ENCODE data around the gene ZNF385C. TPM values are rescaled to one million over a fixed set of nuclear protein-coding genes. Genes with fewer than 3 reads are reported as not detected.

The ZNF385C gene
- total and polyA plus RNA-seq, 2 of the 13 experiments (the other 11 are each of a cell fraction or from before 2014, with no cell fraction given): 2.3 to 6.1 TPM

DNA sequence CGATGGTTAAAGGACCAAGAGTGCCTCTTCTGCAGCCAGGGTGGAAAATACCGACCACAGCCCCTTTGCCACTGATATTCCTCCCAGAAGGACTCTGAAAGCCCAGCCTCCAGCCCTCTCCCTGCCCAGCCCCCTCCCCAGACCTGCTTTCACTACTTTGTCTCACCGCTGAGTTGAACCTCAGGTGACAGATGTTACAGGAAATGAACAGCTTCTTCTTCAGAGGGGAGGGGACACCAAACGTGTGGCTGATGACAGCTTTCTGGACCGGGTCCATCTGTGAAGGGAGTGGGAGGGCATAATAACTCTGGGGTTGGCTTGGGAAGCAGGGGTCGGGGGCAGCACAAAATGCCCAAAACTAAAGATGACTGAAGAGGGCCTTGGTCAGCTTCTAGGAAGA, 64.2 kb downstream of the ZNF385C start (continued):
- TF ChIP-seq, protein P1, sequence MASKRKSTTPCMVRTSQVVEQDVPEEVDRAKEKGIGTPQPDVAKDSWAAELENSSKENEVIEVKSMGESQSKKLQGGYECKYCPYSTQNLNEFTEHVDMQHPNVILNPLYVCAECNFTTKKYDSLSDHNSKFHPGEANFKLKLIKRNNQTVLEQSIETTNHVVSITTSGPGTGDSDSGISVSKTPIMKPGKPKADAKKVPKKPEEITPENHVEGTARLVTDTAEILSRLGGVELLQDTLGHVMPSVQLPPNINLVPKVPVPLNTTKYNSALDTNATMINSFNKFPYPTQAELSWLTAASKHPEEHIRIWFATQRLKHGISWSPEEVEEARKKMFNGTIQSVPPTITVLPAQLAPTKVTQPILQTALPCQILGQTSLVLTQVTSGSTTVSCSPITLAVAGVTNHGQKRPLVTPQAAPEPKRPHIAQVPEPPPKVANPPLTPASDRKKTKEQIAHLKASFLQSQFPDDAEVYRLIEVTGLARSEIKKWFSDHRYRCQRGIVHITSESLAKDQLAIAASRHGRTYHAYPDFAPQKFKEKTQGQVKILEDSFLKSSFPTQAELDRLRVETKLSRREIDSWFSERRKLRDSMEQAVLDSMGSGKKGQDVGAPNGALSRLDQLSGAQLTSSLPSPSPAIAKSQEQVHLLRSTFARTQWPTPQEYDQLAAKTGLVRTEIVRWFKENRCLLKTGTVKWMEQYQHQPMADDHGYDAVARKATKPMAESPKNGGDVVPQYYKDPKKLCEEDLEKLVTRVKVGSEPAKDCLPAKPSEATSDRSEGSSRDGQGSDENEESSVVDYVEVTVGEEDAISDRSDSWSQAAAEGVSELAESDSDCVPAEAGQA (IDR thresholded peaks at IDR 0.05; ENCODE audit: low read depth): no peak
- TF ChIP-seq, protein P1 (CRISPR knock-in tag; IDR thresholded peaks at IDR 0.05; ENCODE audit: borderline replicate concordance): no peak
- TF ChIP-seq FOXK1 (CRISPR knock-in tag; IDR thresholded peaks at IDR 0.05; ENCODE audit: borderline replicate concordance, low read depth): no peak

DNA sequence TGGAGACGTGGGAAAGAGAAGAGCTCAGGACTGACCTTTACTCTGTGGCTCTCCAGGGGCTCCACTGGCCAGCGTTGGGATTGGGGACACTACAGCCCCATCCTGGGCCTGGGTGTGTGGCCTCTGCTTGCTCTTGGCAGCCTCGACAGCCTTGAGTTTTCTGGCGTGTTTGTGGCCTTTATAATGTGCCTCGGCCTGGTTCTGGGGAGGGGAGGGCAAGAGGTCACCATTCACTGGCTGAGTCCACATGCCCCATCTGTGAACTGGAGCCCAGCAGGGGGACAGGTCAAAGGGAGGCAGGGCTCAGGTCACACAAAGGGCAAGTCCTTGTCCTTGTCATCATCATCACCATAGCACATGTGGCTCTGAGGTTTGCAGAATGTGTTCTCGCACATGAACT, 66.7 kb downstream of the ZNF385C start:
- CTCF ChIA-PET (ENCODE audit: low intra/inter-chr PET ratio, low total read pairs): no interaction called here
- POLR2A ChIA-PET: interaction anchor here (1.0 to 1.5 kb wide), 4 partner anchors 73 to 343 kb away, joined by 3 to 4 read pairs (median 3); partner anchors contain the start of genes EIF1, KAT2A and ODAD4
- TF ChIP-seq BCL6 (CRISPR knock-in tag; IDR thresholded peaks at IDR 0.05) (peak; percentile 48; the same call in 1 of the 2 replicates), ZFX (CRISPR knock-in tag; IDR thresholded peaks at IDR 0.05; ENCODE audit: low read depth) (peak; percentile 66; the same call in 1 of the 2 replicates), MIER3 (CRISPR knock-in tag; IDR thresholded peaks at IDR 0.05; ENCODE audit: borderline replicate concordance) (no peak), BORCS8-MEF2B (CRISPR knock-in tag; IDR thresholded peaks at IDR 0.05) (0 out of 2 replicates have a peak, but pooled peaks have one; percentile 53)
- TF ChIP-seq, protein P2, sequence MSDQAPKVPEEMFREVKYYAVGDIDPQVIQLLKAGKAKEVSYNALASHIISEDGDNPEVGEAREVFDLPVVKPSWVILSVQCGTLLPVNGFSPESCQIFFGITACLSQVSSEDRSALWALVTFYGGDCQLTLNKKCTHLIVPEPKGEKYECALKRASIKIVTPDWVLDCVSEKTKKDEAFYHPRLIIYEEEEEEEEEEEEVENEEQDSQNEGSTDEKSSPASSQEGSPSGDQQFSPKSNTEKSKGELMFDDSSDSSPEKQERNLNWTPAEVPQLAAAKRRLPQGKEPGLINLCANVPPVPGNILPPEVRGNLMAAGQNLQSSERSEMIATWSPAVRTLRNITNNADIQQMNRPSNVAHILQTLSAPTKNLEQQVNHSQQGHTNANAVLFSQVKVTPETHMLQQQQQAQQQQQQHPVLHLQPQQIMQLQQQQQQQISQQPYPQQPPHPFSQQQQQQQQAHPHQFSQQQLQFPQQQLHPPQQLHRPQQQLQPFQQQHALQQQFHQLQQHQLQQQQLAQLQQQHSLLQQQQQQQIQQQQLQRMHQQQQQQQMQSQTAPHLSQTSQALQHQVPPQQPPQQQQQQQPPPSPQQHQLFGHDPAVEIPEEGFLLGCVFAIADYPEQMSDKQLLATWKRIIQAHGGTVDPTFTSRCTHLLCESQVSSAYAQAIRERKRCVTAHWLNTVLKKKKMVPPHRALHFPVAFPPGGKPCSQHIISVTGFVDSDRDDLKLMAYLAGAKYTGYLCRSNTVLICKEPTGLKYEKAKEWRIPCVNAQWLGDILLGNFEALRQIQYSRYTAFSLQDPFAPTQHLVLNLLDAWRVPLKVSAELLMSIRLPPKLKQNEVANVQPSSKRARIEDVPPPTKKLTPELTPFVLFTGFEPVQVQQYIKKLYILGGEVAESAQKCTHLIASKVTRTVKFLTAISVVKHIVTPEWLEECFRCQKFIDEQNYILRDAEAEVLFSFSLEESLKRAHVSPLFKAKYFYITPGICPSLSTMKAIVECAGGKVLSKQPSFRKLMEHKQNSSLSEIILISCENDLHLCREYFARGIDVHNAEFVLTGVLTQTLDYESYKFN (CRISPR knock-in tag; conservative IDR thresholded peaks at IDR 0.05): peak; percentile 51; the same call in 1 of the 2 replicates
- TF ChIP-seq, protein P3, sequence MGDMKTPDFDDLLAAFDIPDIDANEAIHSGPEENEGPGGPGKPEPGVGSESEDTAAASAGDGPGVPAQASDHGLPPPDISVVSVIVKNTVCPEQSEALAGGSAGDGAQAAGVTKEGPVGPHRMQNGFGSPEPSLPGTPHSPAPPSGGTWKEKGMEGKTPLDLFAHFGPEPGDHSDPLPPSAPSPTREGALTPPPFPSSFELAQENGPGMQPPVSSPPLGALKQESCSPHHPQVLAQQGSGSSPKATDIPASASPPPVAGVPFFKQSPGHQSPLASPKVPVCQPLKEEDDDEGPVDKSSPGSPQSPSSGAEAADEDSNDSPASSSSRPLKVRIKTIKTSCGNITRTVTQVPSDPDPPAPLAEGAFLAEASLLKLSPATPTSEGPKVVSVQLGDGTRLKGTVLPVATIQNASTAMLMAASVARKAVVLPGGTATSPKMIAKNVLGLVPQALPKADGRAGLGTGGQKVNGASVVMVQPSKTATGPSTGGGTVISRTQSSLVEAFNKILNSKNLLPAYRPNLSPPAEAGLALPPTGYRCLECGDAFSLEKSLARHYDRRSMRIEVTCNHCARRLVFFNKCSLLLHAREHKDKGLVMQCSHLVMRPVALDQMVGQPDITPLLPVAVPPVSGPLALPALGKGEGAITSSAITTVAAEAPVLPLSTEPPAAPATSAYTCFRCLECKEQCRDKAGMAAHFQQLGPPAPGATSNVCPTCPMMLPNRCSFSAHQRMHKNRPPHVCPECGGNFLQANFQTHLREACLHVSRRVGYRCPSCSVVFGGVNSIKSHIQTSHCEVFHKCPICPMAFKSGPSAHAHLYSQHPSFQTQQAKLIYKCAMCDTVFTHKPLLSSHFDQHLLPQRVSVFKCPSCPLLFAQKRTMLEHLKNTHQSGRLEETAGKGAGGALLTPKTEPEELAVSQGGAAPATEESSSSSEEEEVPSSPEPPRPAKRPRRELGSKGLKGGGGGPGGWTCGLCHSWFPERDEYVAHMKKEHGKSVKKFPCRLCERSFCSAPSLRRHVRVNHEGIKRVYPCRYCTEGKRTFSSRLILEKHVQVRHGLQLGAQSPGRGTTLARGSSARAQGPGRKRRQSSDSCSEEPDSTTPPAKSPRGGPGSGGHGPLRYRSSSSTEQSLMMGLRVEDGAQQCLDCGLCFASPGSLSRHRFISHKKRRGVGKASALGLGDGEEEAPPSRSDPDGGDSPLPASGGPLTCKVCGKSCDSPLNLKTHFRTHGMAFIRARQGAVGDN (CRISPR knock-in tag; IDR thresholded peaks at IDR 0.05): peak; percentile 68

More for the DNA sequence above, 66.7 kb downstream of the ZNF385C start:
- Histone ChIP-seq H3K27me3 (ENCODE audit: control insufficient read depth in 1 of 2, insufficient read depth in 2 of 2, low read length in 2 of 2) (no peaks in the 10 kb centered on the region), H3K79me2 (ENCODE audit: insufficient read depth, low read length) (no peaks in the 10 kb centered on the region), H3K9me3 (ENCODE audit: low read length) (no peaks in the 10 kb centered on the region), H3K27ac (ENCODE audit: extremely low read length, insufficient read depth, low read length) (no peak overlapping the region), H3K4me2 (ENCODE audit: low read depth, low read length) (peak overlapping the region; percentile 41), H3K36me3 (replicated peaks in 1 of 2; ENCODE audit: control insufficient read depth in 1 of 2, insufficient read depth in 2 of 2, low read length in 2 of 2) (no peaks in the 10 kb centered on the region), H2AFZ (ENCODE audit: low read length) (no peak overlapping the region), H3K4me1 (ENCODE audit: insufficient read depth, low read length) (peaks cover 34% of the 10 kb centered on the region), H4K20me1 (ENCODE audit: insufficient read depth, low read length) (no peaks in the 10 kb centered on the region), H3K4me3 (replicated peaks in 1 of 3; ENCODE audit: insufficient read depth in 1 of 3, low read depth in 2 of 3, low read length in 3 of 3) (no peak overlapping the region; a peak in 1 of 6 replicates), H3K9ac (ENCODE audit: insufficient read depth, low read depth, low read length) (no peak overlapping the region)
- ATAC-seq: peak; percentile 17
- BruUV-seq (replicated peaks): no TSS peak
- 14% methylated on average over 5 of the region's 6 CpGs for WGBS (ENCODE audit: low lambda C conversion rate)
- DNase-seq (ENCODE audit: low spot score): peak; percentile 52
- in situ Hi-C loops (cut with HindIII; ENCODE audit: extremely low pct_ligation_motif_present, low pct_unique_long_range_greater_than_20kb) (no loop called here), intact Hi-C loops (cut with micrococcal nuclease; ENCODE audit: unreplicated experiment) (no loop called here)
- FAIRE-seq: peak; percentile 88
